Right lobe of liver (tissue), 4 donors: ENCODE results near the gene PHLDB2.

ENCODE experiments used
- CTCF ChIP-seq, 4 donors: fragments of 200-600 bp in 3 of 4; fragments of 450-650 bp in 1 of 4; IDR thresholded peaks; one replicate each; pipeline versions ENCODE4 v1.5.1 to v1.8.0; 2016 to 2022; ENCODE audit warnings: antibody characterized with exemption in 4 of 4, mild to moderate bottlenecking in 2 of 4
- POLR2A ChIP-seq: fragments of 450-650 bp; IDR thresholded peaks from one replicate; pipeline ENCODE4 v1.6.1; 2017; ENCODE audit warnings: antibody characterized with exemption, mild to moderate bottlenecking
- donor health status: DM: no; HTN: no; CAD: no.
- donor health status: DM: no; HTN: no; CAD: no.
- donor health status: DM: no; HTN: yes; CAD: no.

- TF ChIP-seq CTCF (IDR thresholded peaks at IDR 0.05) (no peak), POLR2A (no peak)
Observed at GRCh38 chr3:111967068-111967467, 108.0 kb downstream of the PHLDB2 start.
